Stimulated activated CD8-positive, alpha-beta memory T cell treated with anti-CD3 and anti-CD28 coated beads, Interleukin-4, amount 100 ng/mL, for 1 hour (primary cell): ENCODE data around the gene PTPRM.

Experiments
- DNase-seq, 2 donors: peaks; one replicate each; pipeline ENCODE4 v3.0.0-alpha.2; 2020; ENCODE audit warnings: low read depth in 2 of 2, low spot score in 1 of 2

Gene PTPRM

GRCh38 chr18:8348051-8348720 is 781.1 kb downstream of the PTPRM start:
- no peak for DNase-seq

GRCh38 chr18:8349608-8350323 is 782.6 kb downstream of the PTPRM start:
- no peak for DNase-seq

- DNase-seq: no peak
Observed at GRCh38 chr18:8350628-8351027, 783.5 kb downstream of the PTPRM start.

- no peak for DNase-seq
Observed at GRCh38 chr18:8351161-8351560, 784.0 kb downstream of the PTPRM start.

- no peak for DNase-seq
Observed at GRCh38 chr18:8354304-8354703, 787.2 kb downstream of the PTPRM start.

GRCh38 chr18:8356001-8356400 is 788.9 kb downstream of the PTPRM start:
- no peak for DNase-seq

GRCh38 chr18:8357320-8357719 is 790.2 kb downstream of the PTPRM start:
- DNase-seq: no peak

DNA sequence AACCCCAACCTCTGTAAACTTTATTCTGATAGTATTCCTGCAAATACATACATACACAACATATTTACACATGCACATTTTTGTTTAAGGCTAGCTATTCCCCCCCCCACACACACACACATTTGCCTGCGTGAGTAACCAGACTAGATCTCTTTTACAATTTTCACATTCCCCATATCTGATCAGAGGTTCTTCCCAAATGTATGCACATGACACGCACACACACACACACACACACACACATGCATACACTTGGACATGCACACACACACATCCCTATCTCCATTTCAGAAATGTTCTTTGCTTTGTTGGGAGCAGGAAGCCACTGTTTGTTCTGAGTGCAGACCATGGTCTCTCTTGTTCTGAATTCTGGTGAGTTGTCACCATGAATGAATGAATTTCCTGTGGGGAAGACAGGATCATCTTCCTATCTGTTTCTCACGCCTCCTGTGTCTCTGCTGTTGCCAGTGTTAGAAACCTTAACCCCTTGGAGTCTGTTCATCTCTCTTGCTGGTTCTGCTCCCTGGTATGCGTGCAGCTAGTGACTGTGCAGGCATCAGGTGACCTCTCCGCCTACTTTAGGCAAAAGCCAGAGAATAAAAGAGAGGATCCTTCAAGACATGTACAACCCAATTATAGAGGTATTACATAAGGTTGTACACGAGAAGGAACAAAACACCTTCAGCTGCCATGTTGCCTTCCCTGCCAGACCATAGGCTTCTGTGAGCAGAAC is 791.1 kb downstream of the PTPRM start:
- no peak for DNase-seq

- no peak for DNase-seq
Observed at GRCh38 chr18:8359076-8359475, 792.0 kb downstream of the PTPRM start.

GRCh38 chr18:8359481-8359880 is 792.4 kb downstream of the PTPRM start:
- no peak for DNase-seq

- no peak for DNase-seq
Observed at GRCh38 chr18:8361941-8362471, 794.9 kb downstream of the PTPRM start.

- DNase-seq: no peak
Observed at GRCh38 chr18:8362863-8363262, 795.7 kb downstream of the PTPRM start.

DNA sequence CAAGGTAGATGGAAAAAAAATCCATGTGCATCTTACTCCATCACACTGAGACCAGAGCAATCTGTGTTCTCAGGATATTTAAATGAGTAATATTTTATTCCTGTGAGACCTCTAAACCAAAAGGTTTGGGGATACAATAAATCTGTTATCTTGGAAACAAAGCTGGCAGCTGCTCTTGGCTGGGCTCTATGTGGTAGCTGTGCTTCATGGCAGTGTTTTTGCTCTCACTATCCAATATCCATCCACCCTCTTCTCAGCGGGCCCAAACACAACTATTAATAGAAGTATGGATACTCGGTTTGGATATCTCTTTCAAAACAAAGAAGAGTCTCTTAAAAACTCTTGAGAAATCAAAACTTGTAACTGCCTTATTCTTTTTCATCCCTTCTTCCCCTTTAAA is 797.3 kb downstream of the PTPRM start:
- DNase-seq: no peak

DNA sequence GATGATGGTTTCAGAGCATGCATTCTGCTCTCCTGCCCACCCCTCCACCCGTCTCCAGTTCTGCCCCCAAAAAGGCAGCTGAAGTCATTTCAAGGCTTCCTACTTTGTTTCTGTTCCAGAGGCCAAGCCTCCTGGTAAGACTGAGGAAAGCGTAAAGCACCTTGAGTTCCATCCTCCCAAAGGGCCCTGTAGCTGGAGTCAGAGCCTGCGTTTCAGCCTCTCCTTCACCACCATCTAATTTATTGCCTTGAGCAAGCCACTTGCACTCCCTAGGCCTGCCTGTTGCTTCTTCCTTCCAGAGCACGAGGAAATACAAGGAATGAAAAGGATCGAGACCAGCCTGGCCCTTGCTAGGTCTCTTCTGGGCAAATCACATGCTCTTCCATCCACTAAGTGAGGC is 797.9 kb downstream of the PTPRM start:
- no peak for DNase-seq

- DNase-seq: no peak
Observed at GRCh38 chr18:8365528-8365927, 798.4 kb downstream of the PTPRM start.

- DNase-seq: no peak
Observed at GRCh38 chr18:8366070-8366469, 799.0 kb downstream of the PTPRM start.

DNA sequence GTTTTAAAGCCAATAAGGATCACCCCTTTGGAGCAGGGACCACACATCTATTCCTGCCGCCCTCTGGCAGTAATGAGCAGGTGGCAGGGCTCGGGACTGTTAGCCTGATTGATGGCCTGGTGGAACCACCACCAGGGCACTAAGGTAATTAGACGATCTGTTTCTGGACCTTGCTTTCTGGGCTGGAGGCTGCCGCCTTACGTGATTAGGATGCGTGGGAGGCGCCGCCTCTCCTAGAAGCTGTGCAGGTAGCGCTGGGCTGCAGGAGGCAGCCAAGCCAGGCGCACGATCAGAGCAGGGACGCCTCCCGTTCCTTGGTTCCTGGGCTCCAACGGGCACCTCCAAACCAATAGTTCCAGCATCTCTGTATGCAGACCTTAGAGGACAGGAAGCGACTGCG is 799.5 kb downstream of the PTPRM start:
- no peak for DNase-seq

- DNase-seq: no peak
Observed at GRCh38 chr18:8367217-8367988, 800.3 kb downstream of the PTPRM start.

DNA sequence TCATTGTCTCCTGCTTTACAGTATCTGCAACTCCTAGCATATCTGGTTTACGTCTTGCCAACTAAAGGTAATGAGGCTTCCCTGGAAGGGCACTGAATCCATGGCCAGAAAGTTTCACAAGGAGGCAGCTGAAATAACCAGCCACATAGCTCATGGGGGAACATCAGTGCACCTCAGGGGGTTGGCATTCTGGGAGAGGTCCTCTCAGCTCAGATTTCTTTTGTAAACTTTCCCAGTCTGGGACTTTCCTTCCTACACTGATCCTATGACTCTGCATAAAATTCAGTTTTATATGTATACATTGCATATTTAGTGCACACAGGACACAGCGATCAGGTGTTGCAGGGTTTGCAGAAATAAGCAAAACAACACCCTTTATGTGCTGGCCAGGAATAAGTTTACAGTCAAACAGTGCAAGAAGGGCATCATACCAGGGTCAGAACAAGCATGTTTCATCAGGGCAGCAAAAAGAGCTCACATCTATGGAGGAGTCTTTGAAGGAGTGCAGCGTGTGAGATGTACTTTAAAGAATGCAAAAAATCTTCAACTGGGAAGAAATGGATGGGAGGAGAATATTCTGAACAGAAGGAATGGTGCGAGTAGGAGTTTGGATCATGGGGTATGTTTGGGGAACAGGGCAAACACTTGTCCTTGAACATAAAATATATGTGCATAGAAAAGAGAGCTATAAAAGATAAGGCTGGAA is 801.5 kb downstream of the PTPRM start:
- DNase-seq: no peak

GRCh38 chr18:8373486-8373885 is 806.4 kb downstream of the PTPRM start:
- DNase-seq: no peak

DNA sequence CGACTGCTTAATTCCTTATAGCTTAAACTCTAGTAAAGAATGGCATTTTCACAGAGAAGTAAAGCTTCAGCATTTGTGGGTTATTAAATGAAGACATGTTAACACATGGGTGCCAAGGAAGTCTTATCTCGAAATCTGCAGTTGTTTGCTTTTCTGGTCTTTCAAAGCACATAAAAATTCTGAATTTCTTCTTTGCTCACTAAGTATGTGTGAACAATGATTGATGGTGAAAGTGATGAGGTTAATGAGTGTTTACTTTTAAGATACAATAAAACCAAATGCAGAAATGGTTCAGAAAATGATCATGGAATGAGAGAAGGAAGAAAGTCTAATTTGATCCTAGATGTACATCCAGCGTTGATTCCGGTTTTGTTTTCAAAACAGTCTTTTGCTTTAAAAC is 807.6 kb downstream of the PTPRM start:
- DNase-seq: no peak
